Hepatocyte (in vitro differentiated cells): ENCODE results near the gene FGD4.

Experiments
- CTCF ChIP-seq: fragments of 200-600 bp; sonication (generic); IDR thresholded peaks from 2 replicates; pipeline ENCODE4 v1.5.1; 2016; ENCODE audit warnings: antibody characterized with exemption, mild to moderate bottlenecking; ENCODE audit not compliant: poor library complexity
- EZH2 ChIP-seq: fragments of 200-600 bp; sonication (generic); IDR thresholded peaks from 2 replicates; pipeline ENCODE4 v1.6.1; 2016; ENCODE audit warnings: antibody characterized with exemption, mild to moderate bottlenecking, borderline replicate concordance

DNA sequence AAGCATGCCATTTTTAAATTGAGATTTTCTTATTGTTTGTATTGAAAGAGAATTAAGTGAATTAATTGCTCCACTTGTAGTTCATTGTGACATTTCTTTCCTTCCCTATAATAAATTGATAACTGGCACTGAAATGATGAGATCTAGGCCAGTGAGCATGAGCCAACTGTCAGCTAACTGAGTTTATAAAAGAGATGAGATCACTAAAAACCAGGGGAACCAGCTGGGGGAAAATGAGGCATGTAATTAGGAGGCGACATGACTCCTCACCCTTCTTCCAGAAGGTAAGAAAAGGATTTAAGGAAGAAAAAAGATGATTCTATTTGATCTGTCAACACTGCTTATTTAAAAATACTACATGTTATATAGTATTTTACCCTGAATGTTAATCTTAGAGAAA is 175.2 kb downstream of the FGD4 start:
- no peak for TF ChIP-seq CTCF
- no peak for TF ChIP-seq EZH2
